A549 (cell line): ENCODE data around the gene PYROXD2.

ENCODE experiments used
- CHD2 ChIP-seq: fragments of 150-350 bp; IDR thresholded peaks from 2 replicates; pipeline ENCODE4 v1.6.1; 2014; ENCODE audit warnings: low read length; ENCODE audit not compliant: partially characterized antibody
- CTCF ChIP-seq: fragments of >200 bp; sonication (Bioruptor Twin); formaldehyde crosslinking; IDR thresholded peaks from 3 replicates; pipeline ENCODE4 v1.5.1; 2016
- ELK1 ChIP-seq: fragments of 150-350 bp; IDR thresholded peaks from 2 replicates; pipeline ENCODE4 v1.6.1; 2014; ENCODE audit warnings: low read depth, mild to moderate bottlenecking, low read length
- EP300 ChIP-seq, 2 experiments: fragments of >200 bp; sonication (Bioruptor Twin); formaldehyde crosslinking; IDR thresholded peaks; 2 replicates in 1 of 2; 3 replicates in 1 of 2; pipeline ENCODE4 v1.6.1; 2016 to 2017
- HDAC2 ChIP-seq: fragments of 200-600 bp; sonication (generic); IDR thresholded peaks from 2 replicates; pipeline ENCODE4 v1.6.1; 2016
- JUN ChIP-seq, 2 experiments: fragments of >200 bp; sonication (Bioruptor Twin); formaldehyde crosslinking; IDR thresholded peaks; 2 replicates in 1 of 2; 3 replicates in 1 of 2; pipeline ENCODE4 v1.6.1; 2016 to 2017
- MAX ChIP-seq: IDR thresholded peaks from 2 replicates; pipeline ENCODE4 v1.6.1; 2012
- MYC ChIP-seq: IDR thresholded peaks from 2 replicates; pipeline ENCODE4 v1.6.1; 2012; ENCODE audit warnings: mild to moderate bottlenecking, inconsistent platforms, low read length, improper control_type of control experiment, borderline replicate concordance
- NFE2L2 ChIP-seq: fragments of 150-350 bp; conservative IDR thresholded peaks from 2 replicates; pipeline ENCODE4 v1.6.1; 2014; ENCODE audit warnings: low read length
- POLR2A ChIP-seq: IDR thresholded peaks from 2 replicates; pipeline ENCODE4 v1.6.1; 2012; ENCODE audit warnings: mild to moderate bottlenecking, low read length
- RAD21 ChIP-seq, 2 experiments: fragments of >200 bp in 1 of 2; sonication (Bioruptor Twin) in 1 of 2; formaldehyde crosslinking in 1 of 2; IDR thresholded peaks in 1 of 2; conservative IDR thresholded peaks in 1 of 2; 2 replicates in 1 of 2; 3 replicates in 1 of 2; pipeline ENCODE4 v1.6.1; 2012 to 2018; ENCODE audit warnings: inconsistent platforms in 1 of 2
- REST ChIP-seq: fragments of 200-600 bp; sonication (generic); IDR thresholded peaks from 2 replicates; pipeline ENCODE4 v1.6.1; 2016; ENCODE audit warnings: antibody characterized with exemption, mild to moderate bottlenecking, moderate library complexity
- SMC3 ChIP-seq: fragments of >200 bp; sonication (Bioruptor Twin); formaldehyde crosslinking; IDR thresholded peaks from 3 replicates; pipeline ENCODE4 v1.6.1; 2018; ENCODE audit warnings: inconsistent platforms
- SREBF2 ChIP-seq: fragments of 450-650 bp; IDR thresholded peaks from 2 replicates; pipeline ENCODE4 v1.6.1; 2014; ENCODE audit warnings: mild to moderate bottlenecking, moderate library complexity

- TF ChIP-seq CTCF = no peak
- no peak for TF ChIP-seq RAD21 (conservative IDR thresholded peaks at IDR 0.05 in 1 of 2, IDR thresholded peaks at IDR 0.05 in 1 of 2)
- no peak for TF ChIP-seq REST
- no peak for TF ChIP-seq SREBF2
- TF ChIP-seq SMC3 = no peak
- no peak for TF ChIP-seq MAX
- no peak for TF ChIP-seq EP300 (IDR thresholded peaks at IDR 0.05)
- TF ChIP-seq MYC = no peak
- TF ChIP-seq ELK1 = no peak
- no peak for TF ChIP-seq NFE2L2
- TF ChIP-seq CHD2 = no peak
- no peak for TF ChIP-seq POLR2A
- TF ChIP-seq HDAC2 = no peak
- no peak for TF ChIP-seq JUN (IDR thresholded peaks at IDR 0.05)
Measured at GRCh38 chr10:98400482-98400881, 14.5 kb downstream of the PYROXD2 start.
